Parathyroid adenoma (tissue), 2 donors: Measurements from ENCODE around the gene VWC2L.

Source experiments
- H2AFZ ChIP-seq: fragments of 300-600 bp; sonication (generic); one replicate; pipeline ENCODE4 v1.7.0; 2017; ENCODE audit warnings: antibody characterized with exemption, mild to moderate bottlenecking
- H3K27ac ChIP-seq: fragments of 300-600 bp; sonication (generic); one replicate; pipeline ENCODE4 v1.7.0; 2017
- H3K27me3 ChIP-seq: fragments of 300-600 bp; sonication (generic); one replicate; pipeline ENCODE4 v1.7.0; 2017; ENCODE audit warnings: low read length; ENCODE audit not compliant: control insufficient read depth, insufficient read depth
- H3K36me3 ChIP-seq: fragments of 300-600 bp; sonication (generic); one replicate; pipeline ENCODE4 v1.7.0; 2017; ENCODE audit warnings: low read length; ENCODE audit not compliant: control insufficient read depth, insufficient read depth
- H3K4me1 ChIP-seq: fragments of 300-600 bp; sonication (generic); one replicate; pipeline ENCODE4 v1.7.0; 2017; ENCODE audit warnings: control low read depth
- H3K4me2 ChIP-seq: fragments of 300-600 bp; sonication (generic); one replicate; pipeline ENCODE4 v1.7.0; 2017; ENCODE audit warnings: low read length
- H3K4me3 ChIP-seq: fragments of 300-600 bp; sonication (generic); one replicate; pipeline ENCODE4 v1.7.0; 2017; ENCODE audit warnings: low read depth, low read length
- H3K79me2 ChIP-seq: fragments of 300-600 bp; sonication (generic); one replicate; pipeline ENCODE4 v1.7.0; 2017; ENCODE audit warnings: control low read depth
- H3K9ac ChIP-seq: fragments of 300-600 bp; sonication (generic); one replicate; pipeline ENCODE4 v1.7.0; 2017; ENCODE audit warnings: mild to moderate bottlenecking
- H3K9me3 ChIP-seq: fragments of 300-600 bp; sonication (generic); one replicate; pipeline ENCODE4 v1.7.0; 2017; ENCODE audit warnings: low read length; ENCODE audit not compliant: control insufficient read depth
- TF ChIP-seq, protein P1 (sequence below): fragments of 300-600 bp; sonication (generic); IDR thresholded peaks from one replicate; pipeline ENCODE4 v1.7.0; 2017; ENCODE audit warnings: antibody characterized with exemption, mild to moderate bottlenecking
- donor health status: primary hyperparathyroidism.

Gene VWC2L

DNA sequence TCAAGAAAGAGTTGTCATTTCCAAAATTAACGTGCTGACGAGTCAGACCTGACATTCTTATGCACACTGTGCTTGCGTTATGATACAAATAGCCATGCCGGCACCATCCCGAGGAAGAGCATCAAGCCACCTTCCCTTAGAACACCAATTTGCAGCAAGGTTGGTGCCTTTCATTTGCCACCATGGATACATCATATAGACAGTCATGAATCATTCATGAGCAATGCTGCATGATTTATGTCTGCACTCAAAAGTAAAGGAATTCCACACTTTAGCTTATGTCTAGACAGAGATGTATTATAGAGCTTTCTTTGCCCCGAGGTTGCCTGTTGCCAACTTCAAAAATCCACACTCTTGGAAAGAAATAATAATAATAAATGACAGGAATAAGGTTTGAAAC, 166.9 kb downstream of the VWC2L start:
- H3K4me3 ChIP-seq: no peak overlapping the region
- no peaks in the 10 kb centered on the region for H3K79me2 ChIP-seq
- H3K36me3 ChIP-seq: no peaks in the 10 kb centered on the region
- TF ChIP-seq, protein P1, sequence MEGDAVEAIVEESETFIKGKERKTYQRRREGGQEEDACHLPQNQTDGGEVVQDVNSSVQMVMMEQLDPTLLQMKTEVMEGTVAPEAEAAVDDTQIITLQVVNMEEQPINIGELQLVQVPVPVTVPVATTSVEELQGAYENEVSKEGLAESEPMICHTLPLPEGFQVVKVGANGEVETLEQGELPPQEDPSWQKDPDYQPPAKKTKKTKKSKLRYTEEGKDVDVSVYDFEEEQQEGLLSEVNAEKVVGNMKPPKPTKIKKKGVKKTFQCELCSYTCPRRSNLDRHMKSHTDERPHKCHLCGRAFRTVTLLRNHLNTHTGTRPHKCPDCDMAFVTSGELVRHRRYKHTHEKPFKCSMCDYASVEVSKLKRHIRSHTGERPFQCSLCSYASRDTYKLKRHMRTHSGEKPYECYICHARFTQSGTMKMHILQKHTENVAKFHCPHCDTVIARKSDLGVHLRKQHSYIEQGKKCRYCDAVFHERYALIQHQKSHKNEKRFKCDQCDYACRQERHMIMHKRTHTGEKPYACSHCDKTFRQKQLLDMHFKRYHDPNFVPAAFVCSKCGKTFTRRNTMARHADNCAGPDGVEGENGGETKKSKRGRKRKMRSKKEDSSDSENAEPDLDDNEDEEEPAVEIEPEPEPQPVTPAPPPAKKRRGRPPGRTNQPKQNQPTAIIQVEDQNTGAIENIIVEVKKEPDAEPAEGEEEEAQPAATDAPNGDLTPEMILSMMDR: no peak
- H3K4me1 ChIP-seq: peaks cover 6% of the 10 kb centered on the region
- no peaks in the 10 kb centered on the region for H3K9me3 ChIP-seq
- no peak overlapping the region for H3K9ac ChIP-seq
- no peaks in the 10 kb centered on the region for H3K27me3 ChIP-seq
- H3K4me2 ChIP-seq: no peak overlapping the region
- H2AFZ ChIP-seq: no peak overlapping the region
- H3K27ac ChIP-seq: no peak overlapping the region

DNA sequence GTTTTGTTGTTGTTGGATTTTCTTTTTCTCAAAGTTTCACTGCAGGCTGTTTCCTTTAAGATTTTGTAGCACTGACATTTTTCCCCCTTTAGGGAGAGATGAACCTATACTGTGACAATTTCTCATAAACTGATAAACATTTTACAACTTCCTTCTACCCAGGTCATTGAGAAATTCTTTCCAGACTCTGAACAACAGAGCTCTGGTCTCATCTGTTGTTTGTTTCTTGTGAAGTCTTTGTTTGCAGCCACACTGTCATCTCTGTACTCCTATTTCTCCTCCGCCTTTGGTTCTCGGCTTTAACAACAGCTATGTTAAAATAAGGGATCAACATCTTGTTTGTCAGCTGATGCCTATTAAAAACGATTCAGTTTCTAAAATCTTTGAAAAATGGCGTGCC, 167.6 kb downstream of the VWC2L start:
- Histone ChIP-seq H3K36me3 (no peaks in the 10 kb centered on the region), H3K9ac (no peak overlapping the region), H3K4me1 (peaks cover 6% of the 10 kb centered on the region), H3K79me2 (no peaks in the 10 kb centered on the region), H2AFZ (no peak overlapping the region), H3K27me3 (no peaks in the 10 kb centered on the region), H3K4me2 (no peak overlapping the region), H3K9me3 (no peaks in the 10 kb centered on the region), H3K4me3 (no peak overlapping the region), H3K27ac (no peak overlapping the region)
- TF ChIP-seq, protein P1: no peak

DNA sequence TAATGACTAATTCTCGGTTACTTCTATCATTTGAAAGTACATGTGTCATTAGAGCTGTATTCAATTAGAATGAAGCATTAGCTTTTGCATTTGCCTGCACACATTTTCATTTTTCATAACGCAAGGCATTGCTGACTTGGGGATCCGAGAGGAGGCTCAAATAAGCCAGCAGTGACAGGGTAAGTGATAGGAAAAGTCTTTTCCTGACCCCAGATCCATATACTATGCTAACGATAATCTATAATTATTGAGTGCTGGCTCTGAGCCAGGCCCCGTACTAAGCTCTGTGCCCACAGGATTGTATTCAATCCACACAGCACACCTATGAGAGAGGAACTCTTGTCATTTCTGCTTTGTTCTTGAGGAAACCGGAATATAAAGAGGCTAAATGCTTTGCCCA, 168.2 kb downstream of the VWC2L start:
- TF ChIP-seq, protein P1: no peak

DNA sequence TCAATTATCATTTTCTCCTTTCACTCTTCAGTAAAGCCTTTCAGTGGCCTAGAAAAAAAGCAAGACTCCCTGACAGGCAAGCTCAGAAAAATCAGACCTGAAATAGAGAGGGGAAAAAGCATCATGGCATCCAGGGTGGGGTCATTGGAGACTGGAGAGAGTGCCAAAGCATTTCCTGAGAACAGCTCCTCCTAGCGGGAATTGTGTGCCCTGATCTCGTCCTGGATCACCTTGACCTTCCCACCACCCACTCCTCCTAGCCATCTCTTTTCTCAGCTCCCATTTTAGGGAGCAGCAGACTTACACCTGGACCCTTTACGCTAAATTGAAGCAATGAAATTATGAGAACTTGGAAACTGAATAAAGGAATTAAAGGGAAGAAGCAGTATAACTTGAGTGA, 176.6 kb downstream of the VWC2L start:
- H3K4me2 ChIP-seq: no peak overlapping the region
- H3K9ac ChIP-seq: no peak overlapping the region
- no peaks in the 10 kb centered on the region for H3K36me3 ChIP-seq
- no peak overlapping the region for H3K4me3 ChIP-seq
- no peaks in the 10 kb centered on the region for H3K4me1 ChIP-seq
- H3K79me2 ChIP-seq: no peaks in the 10 kb centered on the region
- TF ChIP-seq, protein P1: no peak
- H3K9me3 ChIP-seq: no peaks in the 10 kb centered on the region
- no peak overlapping the region for H3K27ac ChIP-seq
- H2AFZ ChIP-seq: no peak overlapping the region
- no peaks in the 10 kb centered on the region for H3K27me3 ChIP-seq

More for the DNA sequence above, 168.2 kb downstream of the VWC2L start:
- Histone ChIP-seq H2AFZ (no peak overlapping the region), H3K4me3 (no peak overlapping the region), H3K79me2 (no peaks in the 10 kb centered on the region), H3K4me1 (peaks cover 6% of the 10 kb centered on the region), H3K9ac (no peak overlapping the region), H3K4me2 (no peak overlapping the region), H3K27ac (no peak overlapping the region), H3K27me3 (no peaks in the 10 kb centered on the region), H3K36me3 (no peaks in the 10 kb centered on the region), H3K9me3 (no peaks in the 10 kb centered on the region)

DNA sequence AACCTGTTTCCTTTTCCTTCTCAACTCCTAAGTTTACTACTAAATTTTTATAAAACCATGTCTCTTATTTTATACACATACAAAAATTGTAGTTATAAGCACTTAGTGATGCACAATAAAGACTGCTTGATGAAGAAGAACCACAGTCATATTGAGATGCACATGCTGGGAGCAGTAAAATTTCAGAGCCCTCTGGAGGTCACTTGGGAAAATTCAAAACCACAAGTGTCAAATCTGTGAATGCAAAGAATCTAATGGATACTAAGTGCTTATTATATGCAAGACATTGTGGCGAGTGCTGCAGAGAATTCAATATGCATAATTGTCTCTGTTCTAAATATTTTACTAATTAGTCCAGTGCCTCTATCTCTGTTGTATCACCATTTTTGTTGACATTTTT, 180.5 kb downstream of the VWC2L start:
- no peaks in the 10 kb centered on the region for H3K79me2 ChIP-seq
- H3K9me3 ChIP-seq: no peaks in the 10 kb centered on the region
- H3K27ac ChIP-seq: no peak overlapping the region
- H3K36me3 ChIP-seq: no peaks in the 10 kb centered on the region
- no peak overlapping the region for H3K9ac ChIP-seq
- no peak overlapping the region for H3K4me2 ChIP-seq
- TF ChIP-seq, protein P1: no peak
- no peaks in the 10 kb centered on the region for H3K4me1 ChIP-seq
- no peak overlapping the region for H2AFZ ChIP-seq
- H3K27me3 ChIP-seq: no peaks in the 10 kb centered on the region
- H3K4me3 ChIP-seq: no peak overlapping the region
